Activated CD8-positive, alpha-beta memory T cell treated with anti-CD3 and anti-CD28 coated beads, Interleukin-2, amount 10 ng/mL, durations not matched to agents 7 days and 5 days (primary cell): ENCODE measurements around the gene TRMT112. TPM values are rescaled to one million over a fixed set of nuclear protein-coding genes. Genes with fewer than 3 reads are reported as not detected.
A peak's percentile ranks its signal among the peaks of the same experiment; 100 is the strongest.

Experiments
- ATAC-seq: fragments of 150-1000 bp; cut with Tn5 transposase; one replicate; pipeline ENCODE4 v1.10.0; 2021; ENCODE audit warnings: moderate library complexity
- CTCF ChIA-PET: fragments of 350-600 bp; sonication (Branson Sonifier 250); formaldehyde crosslinking; loops from one replicate; lab custom pipeline; 2021; ENCODE audit warnings: antibody characterized with exemption; lab: Charles Lee
- DNase-seq: peaks from one replicate; pipeline ENCODE4 v3.0.0-alpha.2; 2020
- H3K27ac Mint-ChIP-seq: one replicate; pipeline ENCODE4 v1.8.0; 2021; ENCODE audit warnings: mild to moderate bottlenecking, mixed read lengths
- H3K27me3 Mint-ChIP-seq: one replicate; pipeline ENCODE4 v1.8.0; 2021; ENCODE audit warnings: mixed read lengths
- H3K36me3 Mint-ChIP-seq: one replicate; pipeline ENCODE4 v1.8.0; 2021; ENCODE audit warnings: mild to moderate bottlenecking, mixed read lengths
- H3K4me1 Mint-ChIP-seq: one replicate; pipeline ENCODE4 v1.8.0; 2021; ENCODE audit warnings: mixed read lengths
- H3K4me3 Mint-ChIP-seq: one replicate; pipeline ENCODE4 v1.8.0; 2021; ENCODE audit warnings: mild to moderate bottlenecking, moderate library complexity, mixed read lengths
- H3K9me3 Mint-ChIP-seq: one replicate; pipeline ENCODE4 v1.8.0; 2022; ENCODE audit warnings: low read depth, mixed read lengths
- total RNA-seq, 2 experiments: library from RNA; stranded (reverse); gene quantifications; one replicate each; pipeline ENCODE4 v1.2.3, GENCODE V29; 2021

The TRMT112 gene
- total RNA-seq, 2 experiments from 2014 or later, result 134 to 153 TPM

DNA sequence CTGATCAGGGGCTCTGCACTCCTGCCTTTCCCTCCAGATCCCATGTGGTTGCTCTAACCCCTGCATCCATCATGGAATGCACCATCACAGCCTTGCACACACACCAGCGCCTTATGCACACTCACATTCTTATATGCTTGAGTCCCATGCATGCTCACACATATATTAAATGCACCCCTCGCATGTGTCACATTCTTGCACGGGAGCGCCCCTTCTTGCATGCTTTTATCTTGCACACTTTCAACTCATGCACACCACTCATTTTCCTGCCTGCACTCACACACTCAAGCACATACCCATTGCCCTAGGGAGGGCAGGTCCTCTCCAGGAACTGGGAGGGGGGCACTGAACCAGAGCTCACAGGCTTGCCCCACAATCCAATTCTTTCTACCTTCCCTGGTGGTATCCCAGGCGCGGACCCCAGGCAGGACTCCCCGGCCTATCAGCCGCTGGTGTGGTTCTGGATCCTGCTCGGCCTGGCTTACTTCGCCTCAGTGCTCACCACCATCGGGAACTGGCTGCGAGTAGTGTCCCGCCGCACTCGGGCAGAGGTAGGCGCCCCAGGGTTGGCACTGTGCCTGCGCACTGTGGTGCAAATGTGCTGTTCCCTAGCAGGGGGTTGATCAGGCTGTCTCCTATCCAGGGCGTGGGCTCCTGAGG is 19.5 kb downstream of the TRMT112 start:
- Mint-ChIP-seq H3K4me1 (peaks cover 15% of the 10 kb centered on the region), H3K36me3 (no peaks in the 10 kb centered on the region), H3K4me3 (no peak overlapping the region), H3K27ac (no peak overlapping the region), H3K27me3 (peaks cover 82% of the 10 kb centered on the region), H3K9me3 (no peaks in the 10 kb centered on the region)
- ATAC-seq (no peak), DNase-seq (no peak)
- CTCF ChIA-PET, result interaction anchor here (0.9 to 1.4 kb wide), 3 partner anchors 34 to 107 kb away, joined by 3 to 4 read pairs (median 4); partner anchors contain the start of gene PLCB3

DNA sequence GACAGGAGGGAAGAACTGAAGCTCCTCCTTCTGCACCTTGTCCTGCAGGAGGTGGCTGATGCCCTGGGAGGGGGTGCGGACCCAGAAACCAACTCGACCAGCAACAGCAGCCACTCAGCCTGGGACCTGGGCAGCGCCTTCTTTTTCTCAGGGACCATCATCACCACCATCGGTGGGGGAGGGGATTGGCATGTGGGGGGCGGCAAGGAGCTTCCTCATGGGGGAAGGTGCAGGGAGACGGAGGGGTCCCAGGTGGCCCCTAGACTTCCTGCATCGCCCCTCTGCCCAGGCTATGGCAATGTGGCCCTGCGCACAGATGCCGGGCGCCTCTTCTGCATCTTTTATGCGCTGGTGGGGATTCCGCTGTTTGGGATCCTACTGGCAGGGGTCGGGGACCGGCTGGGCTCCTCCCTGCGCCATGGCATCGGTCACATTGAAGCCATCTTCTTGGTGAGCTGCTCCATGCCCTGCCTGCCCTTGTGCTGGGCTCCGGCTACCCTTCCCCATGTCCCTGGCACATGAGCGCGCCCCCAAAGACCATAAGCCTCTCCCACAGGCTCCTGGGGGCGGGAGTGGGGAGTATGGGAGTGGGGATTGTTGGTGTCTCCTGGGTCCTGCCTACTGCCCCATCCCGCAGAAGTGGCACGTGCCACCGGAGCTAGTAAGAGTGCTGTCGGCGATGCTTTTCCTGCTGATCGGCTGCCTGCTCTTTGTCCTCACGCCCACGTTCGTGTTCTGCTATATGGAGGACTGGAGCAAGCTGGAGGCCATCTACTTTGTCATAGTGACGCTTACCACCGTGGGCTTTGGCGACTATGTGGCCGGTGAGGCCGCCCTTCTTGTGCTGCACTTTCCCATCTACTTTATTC is 20.3 kb downstream of the TRMT112 start:
- peaks cover 88% of the 10 kb centered on the region for H3K27me3 Mint-ChIP-seq
- ATAC-seq (no peak), DNase-seq (no peak)
- H3K4me3 Mint-ChIP-seq, result no peak overlapping the region
- H3K36me3 Mint-ChIP-seq, result no peaks in the 10 kb centered on the region
- CTCF ChIA-PET, result interaction anchor here (0.5 to 1.4 kb wide), 5 partner anchors 17 to 1399 kb away, joined by 3 to 4 read pairs (median 3); partner anchors contain the start of genes FERMT3 and PLCB3
- H3K4me1 Mint-ChIP-seq, result peaks cover 15% of the 10 kb centered on the region
- H3K27ac Mint-ChIP-seq, result no peak overlapping the region
- H3K9me3 Mint-ChIP-seq, result no peaks in the 10 kb centered on the region

DNA sequence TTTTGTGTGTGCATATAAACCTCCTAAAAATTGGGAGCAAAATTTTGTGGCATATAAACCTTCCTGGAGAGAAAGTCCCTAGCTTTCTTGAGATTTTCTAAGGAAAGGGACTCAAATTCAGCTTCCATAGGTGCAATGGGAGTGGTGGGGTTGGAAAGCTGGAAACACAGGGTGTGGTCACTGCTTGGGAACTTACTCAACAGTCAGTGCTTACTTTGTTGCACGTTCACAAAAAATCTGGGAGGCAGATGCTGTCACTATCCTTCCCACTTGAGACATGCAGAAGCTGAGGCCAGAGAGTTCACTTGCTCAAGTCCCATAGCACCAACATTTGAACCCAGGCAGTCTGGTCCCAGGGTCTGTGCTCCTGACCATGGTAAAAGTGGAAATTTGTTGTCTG is 21.1 kb downstream of the TRMT112 start:
- Mint-ChIP-seq H3K27ac (no peak overlapping the region), H3K36me3 (no peaks in the 10 kb centered on the region), H3K4me3 (no peak overlapping the region), H3K27me3 (peaks cover 83% of the 10 kb centered on the region), H3K4me1 (peaks cover 12% of the 10 kb centered on the region), H3K9me3 (no peaks in the 10 kb centered on the region)
- ATAC-seq (no peak), DNase-seq (no peak)
- CTCF ChIA-PET, result interaction anchor here (0.5 to 1.3 kb wide), 3 partner anchors 17 to 1398 kb away, joined by 3 to 4 read pairs (median 3); partner anchors contain the start of gene FERMT3

DNA sequence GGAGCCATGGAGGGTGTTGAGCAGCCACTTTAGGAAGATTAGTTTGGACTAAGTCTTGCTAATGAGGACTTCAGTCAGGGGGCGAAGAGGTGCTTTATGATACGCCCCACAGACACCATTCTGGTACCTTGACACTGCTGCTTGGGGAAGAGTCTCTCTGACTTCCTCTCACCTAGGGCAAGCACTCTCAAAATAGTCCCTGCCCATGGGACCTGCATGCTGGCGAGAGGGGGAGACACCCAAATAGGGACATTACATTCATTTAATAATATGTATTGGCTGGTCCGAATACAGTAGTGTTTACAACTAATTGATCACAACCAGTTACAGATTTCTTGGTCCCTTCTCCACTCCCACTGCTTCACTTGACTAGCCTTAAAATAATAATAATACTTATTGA is 21.6 kb downstream of the TRMT112 start:
- CTCF ChIA-PET, result no interaction called here

DNA sequence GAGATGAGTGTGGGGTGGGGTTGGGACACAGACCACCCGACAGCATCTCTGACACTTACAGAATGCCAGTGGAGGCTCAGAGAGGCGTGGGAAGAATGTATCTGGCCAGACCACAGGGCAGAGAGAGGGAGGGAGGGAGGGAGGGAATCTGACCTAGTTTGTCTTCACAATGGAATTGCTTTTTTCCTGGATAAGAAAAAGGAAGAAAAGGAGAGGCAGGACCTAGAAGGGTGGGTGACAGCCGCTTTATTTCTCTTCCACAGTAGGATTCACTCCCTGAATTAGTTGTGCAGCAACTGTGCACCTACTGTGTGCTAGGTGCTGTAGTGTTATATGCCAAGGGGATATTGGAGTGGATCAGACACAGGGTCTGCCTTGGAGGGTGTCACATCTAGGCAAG is 22.6 kb downstream of the TRMT112 start:
- H3K27ac Mint-ChIP-seq, result no peak overlapping the region
- H3K36me3 Mint-ChIP-seq, result no peaks in the 10 kb centered on the region
- CTCF ChIA-PET, result interaction anchor here (1.5 kb wide), 1 partner anchor 23 kb away, joined by 3 read pairs; no protein-coding TSS in a partner anchor
- H3K4me1 Mint-ChIP-seq, result peaks cover 3% of the 10 kb centered on the region
- ATAC-seq, result no peak
- peaks cover 81% of the 10 kb centered on the region for H3K27me3 Mint-ChIP-seq
- no peaks in the 10 kb centered on the region for H3K9me3 Mint-ChIP-seq
- H3K4me3 Mint-ChIP-seq, result no peak overlapping the region
- DNase-seq, result no peak

More for the DNA sequence above, 21.6 kb downstream of the TRMT112 start:
- DNase-seq (no peak), ATAC-seq (no peak)
- no peaks in the 10 kb centered on the region for H3K9me3 Mint-ChIP-seq
- peaks cover 9% of the 10 kb centered on the region for H3K4me1 Mint-ChIP-seq
- H3K4me3 Mint-ChIP-seq, result no peak overlapping the region
- H3K27me3 Mint-ChIP-seq, result peaks cover 84% of the 10 kb centered on the region
- H3K36me3 Mint-ChIP-seq, result no peaks in the 10 kb centered on the region
- H3K27ac Mint-ChIP-seq, result no peak overlapping the region

DNA sequence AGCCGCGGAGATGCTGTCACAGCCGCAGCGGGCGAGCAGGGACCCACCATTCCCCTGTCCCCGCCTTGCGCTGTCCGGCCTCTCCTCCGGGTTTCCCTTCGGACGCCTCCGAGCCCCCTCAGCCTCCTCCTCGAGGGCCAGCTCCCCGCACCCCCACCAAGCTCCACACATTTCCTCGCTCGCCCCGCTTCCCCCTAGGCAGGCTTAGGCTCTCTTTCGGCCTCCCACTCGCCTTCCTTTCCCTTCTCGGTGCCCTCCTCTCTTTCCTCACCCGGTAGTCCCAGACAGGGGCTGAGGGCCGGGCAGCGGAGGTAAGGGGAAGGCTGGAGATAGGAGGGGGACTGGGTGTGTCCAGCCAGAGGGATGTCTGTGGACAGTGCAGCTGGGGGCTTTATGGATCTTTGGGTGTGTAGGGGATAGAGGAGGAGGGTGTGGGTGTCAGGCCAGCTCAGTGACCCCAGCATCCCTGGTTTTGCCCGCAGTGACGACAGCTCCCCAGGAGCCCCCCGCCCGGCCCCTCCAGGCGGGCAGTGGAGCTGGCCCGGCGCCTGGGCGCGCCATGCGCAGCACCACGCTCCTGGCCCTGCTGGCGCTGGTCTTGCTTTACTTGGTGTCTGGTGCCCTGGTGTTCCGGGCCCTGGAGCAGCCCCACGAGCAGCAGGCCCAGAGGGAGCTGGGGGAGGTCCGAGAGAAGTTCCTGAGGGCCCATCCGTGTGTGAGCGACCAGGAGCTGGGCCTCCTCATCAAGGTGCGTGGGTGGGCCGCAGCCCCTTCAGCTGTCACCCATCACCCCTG is 24.7 kb downstream of the TRMT112 start:
- CTCF ChIA-PET, result interaction anchor here (1.5 to 15.2 kb wide), 2 partner anchors 10 to 88 kb away, joined by 3 to 188 read pairs; partner anchors contain the start of genes CATSPERZ and ESRRA
- H3K9me3 Mint-ChIP-seq, result no peaks in the 10 kb centered on the region
- no peaks in the 10 kb centered on the region for H3K36me3 Mint-ChIP-seq
- peaks cover 1% of the 10 kb centered on the region for H3K4me1 Mint-ChIP-seq
- DNase-seq (no peak), ATAC-seq (peak; percentile 20)
- H3K27ac Mint-ChIP-seq, result no peak overlapping the region
- no peak overlapping the region for H3K4me3 Mint-ChIP-seq
- H3K27me3 Mint-ChIP-seq, result peaks cover 63% of the 10 kb centered on the region

DNA sequence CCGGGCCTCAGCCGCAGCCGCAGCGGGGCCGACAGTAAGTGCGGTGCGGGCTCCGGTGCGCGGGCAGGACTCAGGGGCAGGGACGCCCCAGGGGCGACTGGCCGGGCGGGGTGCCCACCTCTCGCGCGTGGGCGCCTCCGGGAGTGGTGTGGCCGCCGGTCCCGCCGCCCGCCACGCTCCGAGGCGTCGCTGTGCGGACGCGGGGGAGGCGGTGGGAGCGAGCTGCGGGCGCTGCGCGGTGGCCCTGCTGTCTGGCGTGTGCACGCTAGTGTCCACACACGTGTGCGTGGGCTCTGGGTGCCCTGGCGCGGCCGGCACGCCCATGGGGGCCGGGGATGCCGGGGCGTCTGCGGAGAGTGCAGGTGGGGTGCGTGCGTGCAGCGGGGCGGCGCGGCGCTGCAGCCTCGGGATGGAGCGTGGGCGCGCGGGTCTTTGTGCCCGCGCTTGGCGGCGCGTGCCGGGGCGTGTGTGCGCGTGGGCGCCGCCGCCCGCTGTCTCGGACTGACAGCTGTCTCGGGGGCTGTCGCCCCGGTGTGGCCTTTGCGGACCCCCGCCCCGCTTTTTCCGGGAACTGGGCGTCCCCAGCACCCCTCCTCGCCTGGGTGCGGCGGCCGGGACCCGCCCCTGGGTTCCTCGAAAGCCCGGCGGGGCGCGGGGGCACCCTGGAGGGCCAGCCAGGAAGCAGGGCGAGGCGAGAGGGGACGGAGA is 25.5 kb downstream of the TRMT112 start:
- H3K4me1 Mint-ChIP-seq, result peaks cover 1% of the 10 kb centered on the region
- no peaks in the 10 kb centered on the region for H3K9me3 Mint-ChIP-seq
- CTCF ChIA-PET, result interaction anchor here (1.5 to 15.2 kb wide), 2 partner anchors 11 to 87 kb away, joined by 3 to 188 read pairs; partner anchors contain the start of genes CATSPERZ and ESRRA
- DNase-seq (no peak), ATAC-seq (peak; percentile 48)
- peaks cover 55% of the 10 kb centered on the region for H3K27me3 Mint-ChIP-seq
- H3K27ac Mint-ChIP-seq, result no peak overlapping the region
- no peaks in the 10 kb centered on the region for H3K36me3 Mint-ChIP-seq
- H3K4me3 Mint-ChIP-seq, result no peak overlapping the region

DNA sequence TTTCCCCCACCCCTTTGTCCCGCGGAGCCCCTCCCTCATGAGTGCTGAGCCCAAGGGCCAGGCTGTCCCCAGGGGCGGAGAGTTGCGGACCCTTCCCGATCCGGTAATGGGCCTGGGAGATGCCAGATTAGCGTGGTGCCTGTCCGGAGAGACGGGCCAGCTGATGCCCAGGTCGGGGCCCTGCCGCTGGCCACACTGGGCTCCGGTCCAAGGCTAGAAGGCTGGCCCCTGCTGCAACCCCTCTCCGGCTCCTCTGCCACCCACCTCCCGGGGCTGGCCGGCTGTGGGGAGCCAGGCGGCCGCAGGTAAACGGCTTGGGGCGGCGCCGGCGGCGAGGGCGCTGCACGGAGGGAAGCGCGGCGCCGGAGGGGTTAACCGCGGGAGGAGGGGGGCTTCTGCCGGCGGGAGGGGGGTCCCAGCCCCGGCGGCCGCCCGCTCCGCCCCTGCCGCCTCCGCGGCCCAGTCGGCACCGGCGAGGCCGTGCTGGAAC is 26.1 kb downstream of the TRMT112 start, which contains the start of gene KCNK4:
Gene KCNK4, plus strand, starts transcription at position 41 of the 490 bp plus-strand sequence. CDS start 1,717 bp downstream, outside the sequence.
- no peak for DNase-seq
- Mint-ChIP-seq H3K4me1 (peaks cover 7% of the 10 kb centered on the region), H3K36me3 (no peaks in the 10 kb centered on the region), H3K27me3 (peaks cover 49% of the 10 kb centered on the region), H3K4me3 (no peak within 1 kb of the TSS), H3K9me3 (no peaks in the 10 kb centered on the region), H3K27ac (no peak within 1 kb of the TSS)
- CTCF ChIA-PET, result interaction anchor here (15.2 kb wide), 1 partner anchor 12 kb away, joined by 188 read pairs; the partner anchor contains the start of genes CATSPERZ and ESRRA
- ATAC-seq, result no peak

DNA sequence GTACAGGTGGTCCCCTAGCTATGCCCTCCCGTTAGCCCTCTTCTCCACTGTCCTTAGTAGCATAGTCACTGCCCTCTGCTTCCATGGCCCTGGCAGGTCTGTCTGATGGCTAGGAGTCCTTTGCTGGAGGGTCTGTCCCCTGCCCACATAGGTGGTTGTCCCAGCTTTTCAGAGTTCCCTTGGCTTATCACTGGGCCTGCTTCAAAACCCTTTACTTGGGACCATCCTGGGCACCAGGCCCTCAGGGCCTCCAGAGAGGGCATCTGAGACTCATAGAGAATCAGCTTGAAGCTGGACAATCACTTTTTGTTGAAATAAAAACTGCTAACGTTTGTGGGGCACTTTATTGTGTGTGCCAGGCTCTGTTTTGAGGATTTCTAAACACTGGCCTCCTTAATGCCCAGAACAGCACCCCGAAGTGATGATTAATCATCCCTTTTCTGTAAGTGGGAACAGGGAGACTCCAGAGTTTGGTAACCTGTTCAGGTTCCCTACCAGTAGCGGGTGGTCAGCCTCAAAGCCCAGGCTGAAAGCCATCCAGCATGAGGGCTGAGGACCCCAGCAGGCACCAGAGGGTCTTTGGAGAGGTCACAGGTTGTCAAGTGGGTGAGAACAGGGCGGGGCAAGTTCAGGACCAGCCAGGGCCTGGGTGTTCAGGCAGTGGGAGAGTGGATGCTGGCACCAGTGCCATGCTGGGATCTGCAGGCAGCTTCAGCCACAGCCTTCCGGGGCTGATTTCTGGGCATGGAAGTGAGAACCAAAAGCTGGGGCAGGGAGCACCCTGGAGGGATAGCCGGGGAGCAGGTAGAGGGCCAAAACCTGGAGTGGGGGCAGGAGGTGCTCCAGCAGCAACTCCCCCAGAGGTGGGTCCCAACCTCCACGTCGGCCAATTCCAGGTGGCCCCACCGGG is 26.8 kb downstream of the TRMT112 start:
- DNase-seq, result no peak
- no peak for ATAC-seq
- H3K27me3 Mint-ChIP-seq, result peaks cover 42% of the 10 kb centered on the region
- H3K4me3 Mint-ChIP-seq, result no peak overlapping the region
- peaks cover 8% of the 10 kb centered on the region for H3K4me1 Mint-ChIP-seq
- H3K9me3 Mint-ChIP-seq, result no peaks in the 10 kb centered on the region
- H3K27ac Mint-ChIP-seq, result no peak overlapping the region
- no peaks in the 10 kb centered on the region for H3K36me3 Mint-ChIP-seq
- CTCF ChIA-PET, result interaction anchor here (1.9 to 15.2 kb wide), 2 partner anchors 12 to 41 kb away, joined by 5 to 188 read pairs; partner anchors contain the start of genes CATSPERZ and ESRRA

DNA sequence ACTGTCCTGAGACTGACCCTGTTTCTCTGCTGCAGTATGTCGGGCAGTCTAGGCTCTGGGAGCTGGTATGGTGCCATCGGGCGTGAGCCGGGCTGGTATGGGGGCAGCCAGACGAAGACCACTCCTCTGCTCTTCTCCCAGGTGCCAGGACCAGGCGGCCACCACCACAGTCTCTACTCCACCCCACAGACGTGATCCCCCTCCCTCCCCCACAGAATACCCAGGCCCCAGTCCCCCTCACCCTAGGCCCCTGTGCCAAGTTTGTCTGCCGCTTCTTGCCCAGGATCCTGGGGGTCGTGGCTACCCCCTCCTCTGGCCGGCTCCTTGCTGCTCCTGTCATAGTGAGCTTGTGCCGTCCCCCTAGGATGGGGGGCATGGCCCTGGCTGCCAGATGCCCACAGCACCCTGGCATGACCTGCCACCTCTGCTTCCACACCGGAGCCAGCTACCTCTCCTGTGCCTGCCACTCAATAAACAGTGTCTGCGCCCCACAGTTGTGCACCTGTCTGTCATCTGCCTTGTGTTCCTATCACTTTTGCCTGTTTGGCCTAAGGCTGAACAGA is 28.3 kb downstream of the TRMT112 start:
- Mint-ChIP-seq H3K9me3 (no peaks in the 10 kb centered on the region), H3K27me3 (peaks cover 29% of the 10 kb centered on the region), H3K4me1 (peaks cover 10% of the 10 kb centered on the region), H3K4me3 (no peak overlapping the region), H3K36me3 (no peaks in the 10 kb centered on the region), H3K27ac (no peak overlapping the region)
- CTCF ChIA-PET, result interaction anchor here (1.9 to 15.2 kb wide), 2 partner anchors 14 to 43 kb away, joined by 5 to 188 read pairs; partner anchors contain the start of genes CATSPERZ and ESRRA
- DNase-seq (no peak), ATAC-seq (no peak)

DNA sequence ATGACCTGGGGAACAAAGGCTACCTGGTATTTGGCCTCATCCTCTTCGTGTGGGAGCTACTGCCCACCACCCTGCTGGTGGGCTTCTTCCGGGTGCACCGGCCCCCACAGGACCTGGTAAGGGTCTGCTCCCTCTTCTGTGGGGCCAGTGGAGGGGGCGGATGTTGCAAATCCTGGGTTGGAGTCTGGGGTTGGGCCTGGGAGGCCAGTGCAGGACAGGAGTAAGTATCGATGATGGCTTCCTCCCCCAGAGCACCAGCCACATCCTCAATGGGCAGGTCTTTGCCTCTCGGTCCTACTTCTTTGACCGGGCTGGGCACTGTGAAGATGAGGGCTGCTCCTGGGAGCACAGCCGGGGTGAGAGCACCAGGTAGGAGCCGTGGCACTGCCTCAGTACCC is 29.0 kb downstream of the TRMT112 start:
- H3K27me3 Mint-ChIP-seq, result peaks cover 22% of the 10 kb centered on the region
- no peaks in the 10 kb centered on the region for H3K9me3 Mint-ChIP-seq
- peaks cover 12% of the 10 kb centered on the region for H3K4me1 Mint-ChIP-seq
- DNase-seq, result no peak
- H3K27ac Mint-ChIP-seq, result no peak overlapping the region
- no peak overlapping the region for H3K4me3 Mint-ChIP-seq
- CTCF ChIA-PET, result interaction anchor here (1.9 to 15.2 kb wide), 2 partner anchors 15 to 44 kb away, joined by 5 to 188 read pairs; partner anchors contain the start of genes CATSPERZ and ESRRA
- ATAC-seq, result no peak
- no peaks in the 10 kb centered on the region for H3K36me3 Mint-ChIP-seq
